ENCODE results near the gene TXNIP. TPM values are rescaled to one million over a fixed set of nuclear protein-coding genes. Genes with fewer than 3 reads are reported as not detected.
A peak's percentile ranks its signal among the peaks of the same experiment; 100 is the strongest.

The TXNIP gene
- total RNA-seq, 1 experiment from 2014 or later = 27.3 TPM

DNA sequence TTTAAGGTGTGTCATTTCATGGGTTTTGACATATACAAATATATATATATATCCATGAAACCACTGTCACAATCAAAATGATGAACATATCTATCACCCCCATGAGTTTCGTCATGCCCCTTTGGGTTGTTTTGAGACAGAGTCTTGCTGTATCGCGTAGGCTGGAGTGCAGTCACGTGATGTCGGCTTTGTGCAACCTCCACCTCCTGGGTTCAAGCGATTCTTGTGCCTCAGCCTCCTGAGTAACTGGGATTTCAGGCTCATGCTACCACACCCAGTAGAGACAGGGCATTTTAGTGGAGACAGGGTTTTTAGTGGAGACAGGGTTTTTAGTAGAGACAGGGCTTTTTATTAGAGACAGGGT is 17.2 kb upstream of the TXNIP start:
- intact Hi-C loops (cut with micrococcal nuclease; ENCODE audit: unreplicated experiment) = no loop called here
- BruUV-seq (replicated peaks) = no TSS peak
- no peak for TF ChIP-seq CTCF (conservative IDR thresholded peaks at IDR 0.05; ENCODE audit: low read depth, low read length)
- no peak for TF ChIP-seq EZH2 (IDR thresholded peaks at IDR 0.05; ENCODE audit: borderline replicate concordance, low read depth, low read length, poor library complexity, severe bottlenecking)
- Histone ChIP-seq H3K27ac (ENCODE audit: low read depth, low read length, poor library complexity, severe bottlenecking) (no peak overlapping the region), H3K27me3 (replicated peaks; ENCODE audit: insufficient read depth, low read depth, low read length, poor library complexity) (no peaks in the 10 kb centered on the region), H3K4me3 (ENCODE audit: low read depth, low read length, poor library complexity, severe bottlenecking) (no peak overlapping the region), H3K36me3 (ENCODE audit: insufficient read depth, low read length, poor library complexity, severe bottlenecking) (no peaks in the 10 kb centered on the region), H3K9me3 (ENCODE audit: low read depth, low read length, poor library complexity, severe bottlenecking) (no peaks in the 10 kb centered on the region), H3K4me1 (ENCODE audit: insufficient read depth, low read length, poor library complexity, severe bottlenecking) (no peaks in the 10 kb centered on the region)
- POLR2A ChIA-PET (ENCODE audit: low non-redundant PET) = no interaction called here
- DNase-seq (ENCODE audit: low spot score) = no peak
- CTCF ChIA-PET = no interaction called here

- DNase-seq (ENCODE audit: low spot score) = peak; percentile 84
- Histone ChIP-seq H3K36me3 (ENCODE audit: insufficient read depth, low read length, poor library complexity, severe bottlenecking) (no peaks in the 10 kb centered on the region), H3K4me1 (ENCODE audit: insufficient read depth, low read length, poor library complexity, severe bottlenecking) (no peaks in the 10 kb centered on the region), H3K27me3 (replicated peaks; ENCODE audit: insufficient read depth, low read depth, low read length, poor library complexity) (no peaks in the 10 kb centered on the region), H3K9me3 (ENCODE audit: low read depth, low read length, poor library complexity, severe bottlenecking) (no peaks in the 10 kb centered on the region), H3K27ac (ENCODE audit: low read depth, low read length, poor library complexity, severe bottlenecking) (no peak overlapping the region), H3K4me3 (ENCODE audit: low read depth, low read length, poor library complexity, severe bottlenecking) (no peak overlapping the region)
- no peak for TF ChIP-seq EZH2 (IDR thresholded peaks at IDR 0.05; ENCODE audit: borderline replicate concordance, low read depth, low read length, poor library complexity, severe bottlenecking)
- peak; percentile 89 for TF ChIP-seq CTCF (conservative IDR thresholded peaks at IDR 0.05; ENCODE audit: low read depth, low read length)
- ChIA-PET POLR2A (ENCODE audit: low non-redundant PET) (no interaction called here), CTCF (interaction anchor here (0.6 to 1.4 kb wide), 3 partner anchors 35 to 263 kb away, joined by 6 to 7 read pairs (median 7); partner anchors contain the start of gene NUDT17)
- no TSS peak for BruUV-seq (replicated peaks)
- intact Hi-C loops (cut with micrococcal nuclease; ENCODE audit: unreplicated experiment) = no loop called here
Observed at GRCh38 chr1:146012703-146013558, 16.6 kb upstream of the TXNIP start.

- Histone ChIP-seq H3K27me3 (replicated peaks; ENCODE audit: insufficient read depth, low read depth, low read length, poor library complexity) (no peaks in the 10 kb centered on the region), H3K9me3 (ENCODE audit: low read depth, low read length, poor library complexity, severe bottlenecking) (no peaks in the 10 kb centered on the region), H3K27ac (ENCODE audit: low read depth, low read length, poor library complexity, severe bottlenecking) (no peak overlapping the region), H3K36me3 (ENCODE audit: insufficient read depth, low read length, poor library complexity, severe bottlenecking) (no peaks in the 10 kb centered on the region), H3K4me1 (ENCODE audit: insufficient read depth, low read length, poor library complexity, severe bottlenecking) (peaks cover 3% of the 10 kb centered on the region), H3K4me3 (ENCODE audit: low read depth, low read length, poor library complexity, severe bottlenecking) (no peak overlapping the region)
- TF ChIP-seq EZH2 (IDR thresholded peaks at IDR 0.05; ENCODE audit: borderline replicate concordance, low read depth, low read length, poor library complexity, severe bottlenecking) = no peak
- no peak for TF ChIP-seq CTCF (conservative IDR thresholded peaks at IDR 0.05; ENCODE audit: low read depth, low read length)
- intact Hi-C loops (cut with micrococcal nuclease; ENCODE audit: unreplicated experiment) = no loop called here
- CTCF ChIA-PET = no interaction called here
- no TSS peak for BruUV-seq (replicated peaks)
- POLR2A ChIA-PET (ENCODE audit: low non-redundant PET) = no interaction called here
- DNase-seq (ENCODE audit: low spot score) = no peak
Observed at GRCh38 chr1:146010126-146010738, 13.9 kb upstream of the TXNIP start.
